ENCODE measurements around the gene HRH2.

DNA sequence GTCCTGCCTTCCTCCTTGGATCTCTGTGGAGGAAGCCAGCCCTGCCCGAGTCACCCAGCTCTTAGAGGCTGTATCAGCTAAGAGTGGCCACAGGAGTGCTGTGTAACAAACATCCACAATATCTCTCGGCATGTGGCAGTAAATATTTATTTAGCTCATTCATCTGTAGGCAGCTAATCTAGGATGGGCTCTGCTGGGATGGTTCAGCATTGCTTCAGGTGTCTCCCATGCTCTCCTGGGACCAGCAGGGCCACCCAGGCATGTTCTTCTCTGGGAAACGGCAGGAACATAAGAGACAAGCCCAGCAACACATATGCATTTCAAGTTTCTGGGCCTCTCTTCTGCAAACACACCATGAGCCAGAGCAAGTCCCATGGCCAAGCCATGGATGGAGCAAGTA lies 56.1 kb downstream of the HRH2 start:
- TF ChIP-seq CTCF (IDR thresholded peaks at IDR 0.05) (no peak), POLR2A (IDR thresholded peaks at IDR 0.05) (no peak)

All from lower leg skin (tissue), 3 donors.